Ovary (tissue), 9 donors: ENCODE measurements around the gene CRELD2. TPM values are rescaled to one million over a fixed set of nuclear protein-coding genes. Genes with fewer than 3 reads are reported as not detected.

ENCODE experiments used
- DNase-seq, 5 donors: peaks; one replicate each; pipeline ENCODE4 v3.0.0-alpha.2; 2019 to 2020
- H3K27ac ChIP-seq, 2 donors: fragments of 200-600 bp; one replicate each; pipeline versions ENCODE4 v1.5.1 to v1.8.0; 2019 to 2022
- H3K27me3 ChIP-seq: fragments of 200-600 bp; one replicate; pipeline ENCODE4 v1.8.0; 2022
- H3K36me3 ChIP-seq: fragments of 200-600 bp; sonication (generic); one replicate; pipeline ENCODE4 v1.5.1; 2019
- H3K4me1 ChIP-seq: one replicate; pipeline ENCODE4 v1.8.1; 2013; ENCODE audit warnings: mild to moderate bottlenecking, moderate library complexity; ENCODE audit not compliant: insufficient read depth
- H3K4me3 ChIP-seq: fragments of 200-600 bp; sonication (generic); one replicate; pipeline ENCODE4 v1.5.1; 2017
- H3K9me3 ChIP-seq, 2 donors: fragments of 200-600 bp in 1 of 2; sonication (generic) in 1 of 2; one replicate each; pipeline versions ENCODE4 v1.5.1 to v1.8.1; 2013 to 2019; ENCODE audit warnings: mild to moderate bottlenecking in 1 of 2, moderate library complexity in 1 of 2
- EP300 ChIP-seq: sonication (generic); formaldehyde crosslinking; IDR thresholded peaks from one replicate; pipeline ENCODE4 v1.6.1; 2017; ENCODE audit warnings: antibody characterized with exemption
- POLR2A ChIP-seq: fragments of 450-650 bp; IDR thresholded peaks from one replicate; pipeline ENCODE4 v1.6.1; 2017; ENCODE audit warnings: antibody characterized with exemption, mild to moderate bottlenecking, moderate library complexity
- WGBS, 3 donors: extraction: QIAGEN DNeasy Blood & Tissue Kit in 1 of 3; methylation state at CpG; one replicate each; pipeline versions ENCODE4 v1.1.5 to v1.1.7; 2013 to 2017; 5-methylcytosine and 5-hydroxymethylcytosine counted together
- intact Hi-C, 4 donors: fragments of 100-400 bp; cut with DNase I; formaldehyde crosslinking; loops; one replicate each; pipeline versions ENCODE4 v1.11.0 to v1.15.1; 2022 to 2023
- polyA plus RNA-seq, 2 donors: library from polyadenylated mRNA; stranded (reverse); fragments of 200-250 nt in 1 of 2; fragments of 350-450 nt in 1 of 2; fragmentation: Illumina TruSeq in 1 of 2; extraction: RNeasy Lipid Tissue Mini Kit (QIAGEN cat#74804) in 1 of 2; gene quantifications; one replicate each; pipeline ENCODE4 v1.2.3, GENCODE V29; 2013 to 2014
- total RNA-seq, 7 donors: library from RNA; depleted of rRNA in 2 of 7; stranded (reverse); fragments of >200 nt in 2 of 7; fragmentation: NEBNext Ultra II Directional in 3 of 7; extraction: Animal tissue kit (Norgen Biotek cat#: 25700) in 3 of 7; gene quantifications; one replicate each; pipeline versions ENCODE4 v1.1.0 to v1.2.4, GENCODE V29; 2016 to 2023
- TF ChIP-seq, protein P1 (sequence below), 3 donors: fragments of 450-650 bp in 2 of 3; fragments of 200-600 bp in 1 of 3; IDR thresholded peaks; one replicate each; pipeline versions ENCODE4 v1.5.1 to v1.8.0; 2016 to 2022; ENCODE audit warnings: antibody characterized with exemption in 3 of 3, mild to moderate bottlenecking in 1 of 3
- donor health status: DM: no; HTN: no; CAD: no; lungs with moderate emphysema.
- donor health status: DM: no; HTN: no; CAD: no.
- donor health status: Bipolar disorder and iron deficiency.
- donor health status: DM: yes; HTN: yes; CAD: no.
- donor health status: DM: no; HTN: no; CAD: no.
- donor health status: DM: yes; HTN: yes; CAD: no.

The CRELD2 gene
- total and polyA plus RNA-seq, 9 donors = 9.5 to 53.4 (median 24.6) TPM

DNA sequence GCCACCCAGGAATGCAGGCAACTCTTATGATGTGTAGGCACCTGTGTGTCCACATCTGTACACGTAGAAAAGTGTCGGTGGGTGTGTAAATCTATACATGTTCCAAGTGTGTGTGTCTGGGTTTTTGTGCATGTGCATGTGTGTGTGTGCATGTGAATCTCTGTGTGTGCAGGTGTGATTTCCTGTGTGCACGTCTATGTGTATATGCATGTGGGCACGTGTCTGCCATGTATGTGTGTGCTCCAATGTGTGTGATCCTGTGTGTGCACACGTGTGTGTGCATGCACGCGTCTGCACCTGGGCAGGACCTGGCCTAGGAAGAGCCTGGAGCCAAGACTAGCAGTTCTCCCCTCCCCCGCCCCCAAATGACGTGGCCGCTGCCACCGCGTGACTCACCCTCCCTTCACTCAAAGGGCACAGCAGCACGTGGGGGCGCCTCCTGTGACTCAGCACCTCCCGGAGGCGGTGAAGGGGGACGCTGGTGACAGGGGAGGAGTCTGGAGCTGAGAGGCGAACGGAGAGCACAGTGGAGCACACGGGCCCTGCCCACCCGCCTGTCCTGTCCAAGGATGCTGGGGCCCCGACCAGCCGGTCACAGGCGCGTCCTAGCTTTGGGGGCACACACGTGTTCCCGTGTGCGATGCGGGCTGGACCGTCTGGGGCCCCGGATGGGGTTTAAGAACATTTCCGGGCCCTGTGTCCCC is 52.2 kb downstream of the CRELD2 start:
- no peaks in the 10 kb centered on the region for H3K9me3 ChIP-seq
- peak overlapping the region; percentile 53 for H3K4me3 ChIP-seq
- peak; percentile 87 to 93 (median 89) for DNase-seq
- no peaks in the 10 kb centered on the region for H3K36me3 ChIP-seq
- no peaks in the 10 kb centered on the region for H3K27me3 ChIP-seq
- H3K4me1 ChIP-seq = peaks cover 28% of the 10 kb centered on the region
- WGBS, 3 donors = 10 to 19% (median 10%) methylated on average over 15 to 32 of the region's 32 CpGs
- intact Hi-C loops = loop anchor here in 2 of 4 donors (5.0 kb wide), 2 partner anchors 33 to 38 kb away; no protein-coding TSS in a partner anchor
- peak overlapping the region in 1 of 2 donors; percentile 30 for H3K27ac ChIP-seq
- TF ChIP-seq, protein P1, sequence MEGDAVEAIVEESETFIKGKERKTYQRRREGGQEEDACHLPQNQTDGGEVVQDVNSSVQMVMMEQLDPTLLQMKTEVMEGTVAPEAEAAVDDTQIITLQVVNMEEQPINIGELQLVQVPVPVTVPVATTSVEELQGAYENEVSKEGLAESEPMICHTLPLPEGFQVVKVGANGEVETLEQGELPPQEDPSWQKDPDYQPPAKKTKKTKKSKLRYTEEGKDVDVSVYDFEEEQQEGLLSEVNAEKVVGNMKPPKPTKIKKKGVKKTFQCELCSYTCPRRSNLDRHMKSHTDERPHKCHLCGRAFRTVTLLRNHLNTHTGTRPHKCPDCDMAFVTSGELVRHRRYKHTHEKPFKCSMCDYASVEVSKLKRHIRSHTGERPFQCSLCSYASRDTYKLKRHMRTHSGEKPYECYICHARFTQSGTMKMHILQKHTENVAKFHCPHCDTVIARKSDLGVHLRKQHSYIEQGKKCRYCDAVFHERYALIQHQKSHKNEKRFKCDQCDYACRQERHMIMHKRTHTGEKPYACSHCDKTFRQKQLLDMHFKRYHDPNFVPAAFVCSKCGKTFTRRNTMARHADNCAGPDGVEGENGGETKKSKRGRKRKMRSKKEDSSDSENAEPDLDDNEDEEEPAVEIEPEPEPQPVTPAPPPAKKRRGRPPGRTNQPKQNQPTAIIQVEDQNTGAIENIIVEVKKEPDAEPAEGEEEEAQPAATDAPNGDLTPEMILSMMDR (IDR thresholded peaks at IDR 0.05) = no peak
- TF ChIP-seq POLR2A = peak; percentile 73
- TF ChIP-seq EP300 = peak; percentile 51

DNA sequence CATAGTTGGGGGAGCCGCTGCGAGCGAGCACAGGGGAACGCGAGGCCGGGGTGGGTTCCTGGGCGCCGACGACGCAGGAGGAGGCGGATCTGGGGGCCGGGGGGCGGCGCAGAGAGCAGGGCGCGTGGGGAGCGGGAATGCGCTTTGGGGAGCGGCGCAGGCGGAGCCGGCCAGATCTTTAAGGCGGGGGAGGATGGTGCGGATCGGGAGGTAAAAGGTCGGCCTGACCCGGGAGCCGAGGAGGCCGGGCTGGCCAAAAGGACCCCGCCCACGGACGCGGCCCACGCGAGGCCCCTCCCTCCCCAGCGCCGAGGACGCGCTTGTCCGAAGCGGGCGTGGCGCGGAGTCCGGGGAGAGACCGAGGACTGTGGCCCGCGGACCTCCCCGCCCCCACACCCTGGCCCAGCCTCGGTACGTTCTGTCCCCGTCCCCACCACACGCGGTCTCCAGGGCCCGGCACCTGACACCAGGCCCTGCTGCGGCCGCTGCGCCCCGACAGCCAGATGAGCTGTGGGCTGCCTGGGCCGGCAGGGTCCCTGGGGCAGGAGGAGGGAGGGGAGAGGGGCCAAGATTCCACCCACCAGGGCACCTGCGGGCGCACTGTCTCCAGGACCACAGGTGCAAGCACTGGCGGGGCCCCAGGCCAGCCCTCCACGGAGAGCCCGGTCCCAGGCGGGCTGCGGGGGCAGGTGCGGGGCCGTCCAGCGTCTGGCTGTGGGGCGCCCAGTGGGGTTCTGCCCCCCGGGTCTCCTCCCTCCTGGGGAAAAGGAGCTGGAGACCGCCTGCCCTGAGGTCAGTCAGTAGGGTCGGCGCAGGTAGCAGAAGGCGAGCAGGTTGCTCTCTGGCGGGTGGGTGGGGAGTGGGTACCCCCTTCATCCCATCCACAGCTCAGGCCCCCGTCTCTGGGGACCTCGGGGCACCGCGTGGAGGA is 53.1 kb downstream of the CRELD2 start:
- DNase-seq = peak; percentile 85 to 93 (median 87)
- intact Hi-C loops = loop anchor here in 2 of 4 donors (5.0 kb wide), 2 partner anchors 34 to 39 kb away; no protein-coding TSS in a partner anchor
- Histone ChIP-seq H3K27ac (peak overlapping the region in 1 of 2 donors; percentile 30), H3K27me3 (no peaks in the 10 kb centered on the region), H3K4me3 (peak overlapping the region; percentile 53), H3K9me3 (no peaks in the 10 kb centered on the region), H3K36me3 (no peaks in the 10 kb centered on the region), H3K4me1 (peaks cover 23% of the 10 kb centered on the region)
- no peak for TF ChIP-seq EP300
- TF ChIP-seq POLR2A = no peak
- TF ChIP-seq, protein P1 (IDR thresholded peaks at IDR 0.05) = peak in 1 of 3 donors; percentile 7
- WGBS, 3 donors = 5 to 12% (median 7%) methylated on average over 30 to 81 of the region's 81 CpGs

DNA sequence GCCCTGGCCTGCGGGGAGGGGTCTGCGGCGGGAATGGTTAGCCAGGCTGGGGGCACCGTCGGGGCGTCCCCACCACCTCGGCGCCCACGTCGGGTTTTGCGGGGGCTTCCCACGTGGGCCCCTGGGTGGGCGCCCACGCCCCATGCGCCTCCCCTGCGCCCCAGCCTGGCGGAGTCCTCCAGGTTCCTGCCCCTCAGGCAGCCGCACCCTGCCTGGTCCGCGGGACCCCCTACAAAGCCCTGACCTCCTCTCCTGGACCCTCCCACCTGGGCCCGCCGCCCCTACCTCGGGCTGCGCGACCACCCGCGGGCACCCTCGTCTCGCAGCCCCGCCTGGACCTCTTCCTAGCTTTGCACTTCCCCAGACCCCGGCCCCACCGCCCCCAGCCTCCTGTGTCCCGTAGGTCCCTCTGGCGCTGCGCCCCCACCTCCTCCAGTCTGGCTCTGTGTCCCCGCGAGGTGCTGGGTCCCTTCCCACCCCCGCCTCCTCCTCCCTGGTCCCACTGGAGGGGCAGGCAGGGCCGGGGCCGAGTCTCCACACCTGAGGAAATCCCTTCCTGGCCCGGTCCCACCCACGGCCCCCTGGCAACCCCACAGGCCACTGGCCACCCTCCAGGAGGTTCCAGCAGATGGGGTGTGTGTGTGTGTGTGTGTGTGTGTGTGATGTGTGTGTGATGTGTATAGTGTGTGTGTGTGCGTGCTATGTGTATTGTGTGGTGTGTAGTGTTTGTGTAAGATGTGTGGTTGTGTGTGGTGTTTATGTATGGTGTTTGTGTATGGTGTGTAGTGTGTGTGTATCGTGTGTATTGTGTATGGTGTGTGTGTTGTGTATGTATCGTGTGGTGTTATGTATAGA is 54.0 kb downstream of the CRELD2 start:
- peaks cover 14% of the 10 kb centered on the region for H3K4me1 ChIP-seq

More for the DNA sequence above, 54.0 kb downstream of the CRELD2 start:
- no peak for TF ChIP-seq EP300
- no peak for TF ChIP-seq POLR2A
- TF ChIP-seq, protein P1 (IDR thresholded peaks at IDR 0.05) = no peak
- Histone ChIP-seq H3K27ac (no peak overlapping the region), H3K27me3 (no peaks in the 10 kb centered on the region), H3K4me3 (no peak overlapping the region), H3K9me3 (no peaks in the 10 kb centered on the region), H3K36me3 (no peaks in the 10 kb centered on the region)
- intact Hi-C loops = loop anchor here in 2 of 4 donors (5.0 kb wide), 2 partner anchors 35 to 40 kb away; no protein-coding TSS in a partner anchor
- peak; percentile 38 to 61 (median 58) for DNase-seq
- WGBS, 3 donors = 40 to 47% (median 45%) methylated on average over 37 to 45 of the region's 45 CpGs
